ENCODE results near the gene CENPN.

DNA sequence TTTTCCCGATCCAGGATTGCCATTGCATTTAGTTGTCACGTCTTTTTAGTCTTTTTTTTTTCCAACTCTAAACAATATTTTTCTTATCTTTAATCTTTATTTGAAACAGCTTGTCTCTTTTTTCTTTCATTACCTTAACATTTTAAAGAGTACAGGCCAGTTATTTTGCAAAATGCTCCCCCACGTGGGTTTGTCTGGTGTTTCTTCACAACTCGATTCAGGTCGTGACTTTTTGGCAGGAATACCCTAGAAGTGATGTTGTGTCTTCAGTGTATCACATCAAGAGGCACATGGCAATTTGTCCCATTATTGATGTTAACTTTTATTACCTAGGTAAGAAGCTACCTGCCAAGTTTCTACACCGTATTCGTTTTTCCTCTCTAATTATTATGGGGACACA is 18.3 kb upstream of the CENPN start:
- no peak for TF ChIP-seq BHLHE40 (IDR thresholded peaks at IDR 0.05; ENCODE audit: borderline replicate concordance)
- TF ChIP-seq SP1 (IDR thresholded peaks at IDR 0.05), result no peak
